ENCODE data around the gene GAS1. TPM values are rescaled to one million over a fixed set of nuclear protein-coding genes. Genes with fewer than 3 reads are reported as not detected.

GAS1 gene
- total RNA-seq, 2 experiments from 2014 or later: 0.26 to 0.31 TPM

- H3K36me3 Mint-ChIP-seq: no peaks in the 10 kb centered on the region
- peaks cover 46% of the 10 kb centered on the region for H3K27me3 Mint-ChIP-seq
- no peak overlapping the region for H3K27ac Mint-ChIP-seq
- ChIA-PET POLR2A (no interaction called here), CTCF (no interaction called here)
- H3K4me1 Mint-ChIP-seq (ENCODE audit: low read depth): peaks cover 10% of the 10 kb centered on the region
- no peak overlapping the region for H3K4me3 Mint-ChIP-seq
- intact Hi-C loops (cut with micrococcal nuclease): no loop called here
- no peak for DNase-seq
- no peaks in the 10 kb centered on the region for H3K9me3 Mint-ChIP-seq
Observed at GRCh38 chr9:86903734-86904085, 43.6 kb downstream of the GAS1 start.

- CTCF ChIA-PET: no interaction called here
- peaks cover 10% of the 10 kb centered on the region for H3K4me1 Mint-ChIP-seq (ENCODE audit: low read depth)
- H3K36me3 Mint-ChIP-seq: no peaks in the 10 kb centered on the region
- H3K9me3 Mint-ChIP-seq: no peaks in the 10 kb centered on the region
- POLR2A ChIA-PET: no interaction called here
- peaks cover 45% of the 10 kb centered on the region for H3K27me3 Mint-ChIP-seq
- DNase-seq: no peak
- no peak overlapping the region for H3K27ac Mint-ChIP-seq
- intact Hi-C loops (cut with micrococcal nuclease): no loop called here
- H3K4me3 Mint-ChIP-seq: no peak overlapping the region
Observed at GRCh38 chr9:86902991-86903733, 44.1 kb downstream of the GAS1 start.

GRCh38 chr9:86902586-86902985, 44.7 kb downstream of the GAS1 start:
- ChIA-PET CTCF (no interaction called here), POLR2A (no interaction called here)
- peaks cover 45% of the 10 kb centered on the region for H3K27me3 Mint-ChIP-seq
- intact Hi-C loops (cut with micrococcal nuclease): no loop called here
- H3K4me1 Mint-ChIP-seq (ENCODE audit: low read depth): peaks cover 10% of the 10 kb centered on the region
- H3K27ac Mint-ChIP-seq: no peak overlapping the region
- H3K36me3 Mint-ChIP-seq: no peaks in the 10 kb centered on the region
- no peak overlapping the region for H3K4me3 Mint-ChIP-seq
- no peaks in the 10 kb centered on the region for H3K9me3 Mint-ChIP-seq
- DNase-seq: no peak

GRCh38 chr9:86902176-86902575, 45.1 kb downstream of the GAS1 start:
- DNase-seq: no peak
- H3K4me1 Mint-ChIP-seq (ENCODE audit: low read depth): peaks cover 10% of the 10 kb centered on the region
- peaks cover 42% of the 10 kb centered on the region for H3K27me3 Mint-ChIP-seq
- CTCF ChIA-PET: no interaction called here
- no peak overlapping the region for H3K27ac Mint-ChIP-seq
- no peaks in the 10 kb centered on the region for H3K36me3 Mint-ChIP-seq
- intact Hi-C loops (cut with micrococcal nuclease): no loop called here
- POLR2A ChIA-PET: no interaction called here
- H3K4me3 Mint-ChIP-seq: no peak overlapping the region
- H3K9me3 Mint-ChIP-seq: no peaks in the 10 kb centered on the region

GRCh38 chr9:86901511-86901910, 45.8 kb downstream of the GAS1 start:
- no peaks in the 10 kb centered on the region for H3K36me3 Mint-ChIP-seq
- H3K9me3 Mint-ChIP-seq: no peaks in the 10 kb centered on the region
- CTCF ChIA-PET: no interaction called here
- POLR2A ChIA-PET: no interaction called here
- H3K4me1 Mint-ChIP-seq (ENCODE audit: low read depth): peaks cover 10% of the 10 kb centered on the region
- intact Hi-C loops (cut with micrococcal nuclease): no loop called here
- no peak overlapping the region for H3K27ac Mint-ChIP-seq
- DNase-seq: no peak
- peaks cover 40% of the 10 kb centered on the region for H3K27me3 Mint-ChIP-seq
- no peak overlapping the region for H3K4me3 Mint-ChIP-seq
